ENCODE data around the gene PCDH10. TPM values are rescaled to one million over a fixed set of nuclear protein-coding genes. Genes with fewer than 3 reads are reported as not detected.

The PCDH10 gene
- total RNA-seq = 173 TPM

GRCh38 chr4:133148690-133149363, at the start of gene PCDH10:
TSS of gene PCDH10 (plus strand) at chr4:133149294. CDS start at chr4:133150141, 847 bp downstream.

Data from diencephalon (tissue), 1 donor.